HepG2 (cell line): ENCODE data around the gene ACER3. TPM values are rescaled to one million over a fixed set of nuclear protein-coding genes. Genes with fewer than 3 reads are reported as not detected.

Experiments
- ATAC-seq: fragments of 200-7000 bp; cut with Tn5 transposase; 3 replicates; pipeline ENCODE4 v1.9.1; 2020; ENCODE audit warnings: mild to moderate bottlenecking, moderate library complexity
- BruUV-seq: library from RNA; stranded (reverse); fragments of 400-500 nt; replicated peaks from 2 replicates; lab custom pipeline; 2021; lab: Mats Ljungman, UMichigan
- CTCF ChIA-PET: fragments of 300-600 bp; formaldehyde crosslinking; extraction: SDS; loops from one replicate; lab custom pipeline; 2021; ENCODE audit warnings: low total read pairs, inconsistent platforms, low intra/inter-chr PET ratio; lab: Yijun Ruan, JAX
- POLR2A ChIA-PET: fragments of 350-600 bp; sonication (Branson Sonifier 250); formaldehyde crosslinking; loops from one replicate; lab custom pipeline; 2020; ENCODE audit warnings: antibody characterized with exemption, inconsistent platforms; lab: Yijun Ruan, JAX
- DNase-seq: peaks from one replicate; pipeline ENCODE4 v3.0.0-alpha.2; 2015; ENCODE audit warnings: low spot score
- FAIRE-seq: peaks from 3 replicates; lab custom pipeline; 2011; peaks lifted over from hg19 to GRCh38; lab: Jason Lieb, UNC
- H2AFZ ChIP-seq: one replicate; pipeline ENCODE4 v1.6.1; 2011; ENCODE audit warnings: low read length, inconsistent platforms
- H3K27ac ChIP-seq: fragments of 300-600 bp; 3 replicates; pipeline ENCODE4 v1.8.0; 2011; ENCODE audit warnings: mixed run types, mild to moderate bottlenecking, mixed read lengths, low read length, inconsistent platforms; ENCODE audit not compliant: insufficient read depth; ENCODE audit errors: extremely low read length
- H3K27me3 ChIP-seq, 2 experiments: fragments of 200-600 bp in 1 of 2; 2 replicates in 1 of 2; 3 replicates in 1 of 2; pipeline versions ENCODE4 v1.6.0 to v1.8.0; 2011; ENCODE audit warnings: low read length in 2 of 2, mild to moderate bottlenecking in 2 of 2, moderate library complexity in 2 of 2, inconsistent platforms in 1 of 2; ENCODE audit not compliant: insufficient read depth in 2 of 2, control insufficient read depth in 1 of 2
- H3K36me3 ChIP-seq, 2 experiments: fragments of 200-600 bp in 1 of 2; replicated peaks in 1 of 2; 2 replicates in 1 of 2; 3 replicates in 1 of 2; pipeline versions ENCODE4 v1.5.1 to v1.8.0; 2011; ENCODE audit warnings: low read length in 2 of 2, inconsistent platforms in 1 of 2; ENCODE audit not compliant: insufficient read depth in 2 of 2, control insufficient read depth in 1 of 2
- H3K4me1 ChIP-seq: 2 replicates; pipeline ENCODE4 v1.5.1; 2012; ENCODE audit warnings: low read length, inconsistent platforms; ENCODE audit not compliant: insufficient read depth
- H3K4me2 ChIP-seq: 2 replicates; pipeline ENCODE4 v1.6.0; 2011; ENCODE audit warnings: low read depth, low read length, inconsistent platforms
- H3K4me3 ChIP-seq, 3 experiments: fragments of 200-600 bp in 1 of 3; sonication (generic), shearing (Covaris generic) in 1 of 3; replicated peaks in 1 of 3; 2 replicates each; pipeline ENCODE4 v1.5.1; 2011 to 2016; ENCODE audit warnings: low read length in 3 of 3, inconsistent platforms in 2 of 3, low read depth in 2 of 3, mild to moderate bottlenecking in 2 of 3, control low read depth in 1 of 3, mixed read lengths in 1 of 3; ENCODE audit not compliant: insufficient read depth in 1 of 3
- H3K79me2 ChIP-seq: one replicate; pipeline ENCODE4 v1.6.1; 2011; ENCODE audit warnings: low read length, inconsistent platforms; ENCODE audit not compliant: insufficient read depth
- H3K9ac ChIP-seq: 2 replicates; pipeline ENCODE4 v1.6.0; 2011; ENCODE audit warnings: mild to moderate bottlenecking, low read depth, low read length, inconsistent platforms; ENCODE audit not compliant: insufficient read depth
- H3K9me3 ChIP-seq: 2 replicates; pipeline ENCODE4 v1.5.1; 2012; ENCODE audit warnings: mild to moderate bottlenecking, low read length
- H4K20me1 ChIP-seq: 2 replicates; pipeline ENCODE4 v1.6.0; 2011; ENCODE audit warnings: inconsistent platforms, mild to moderate bottlenecking, low read length, moderate library complexity; ENCODE audit not compliant: insufficient read depth
- HMGXB4 ChIP-seq, 2 experiments: sonication (generic) in 1 of 2; formaldehyde crosslinking in 1 of 2; IDR thresholded peaks; 2 replicates each; pipeline versions ENCODE4 v1.4.0 to v1.6.1; 2018 to 2020; ENCODE audit warnings: missing genetic modification reagents in 2 of 2, borderline replicate concordance in 1 of 2, low read depth in 1 of 2, mild to moderate bottlenecking in 1 of 2, missing biosample characterization in 1 of 2
- JUND ChIP-seq: sonication (generic); formaldehyde crosslinking; IDR thresholded peaks from 2 replicates; pipeline ENCODE4 v1.8.0; 2022; ENCODE audit warnings: mild to moderate bottlenecking, missing genetic modification reagents
- SAP130 ChIP-seq: IDR thresholded peaks from 2 replicates; pipeline ENCODE4 v1.6.1; 2016; ENCODE audit warnings: low read depth
- SMAD3 ChIP-seq: sonication (generic); formaldehyde crosslinking; IDR thresholded peaks from 2 replicates; pipeline ENCODE4 v1.4.0; 2020; ENCODE audit warnings: missing genetic modification reagents
- ZC3H13 ChIP-seq: sonication (generic); formaldehyde crosslinking; IDR thresholded peaks from 2 replicates; pipeline ENCODE4 v1.8.1; 2023; ENCODE audit warnings: mild to moderate bottlenecking, missing genetic modification reagents, moderate library complexity
- ZNF24 ChIP-seq: fragments of 450-650 bp; IDR thresholded peaks from 2 replicates; pipeline ENCODE4 v1.6.1; 2017; ENCODE audit warnings: antibody characterized with exemption, mild to moderate bottlenecking
- ZNF275 ChIP-seq: sonication (generic); formaldehyde crosslinking; IDR thresholded peaks from 2 replicates; pipeline ENCODE4 v1.8.0; 2022; ENCODE audit warnings: missing genetic modification reagents, mild to moderate bottlenecking, inconsistent platforms, borderline replicate concordance
- ZNF335 ChIP-seq: sonication (generic); formaldehyde crosslinking; IDR thresholded peaks from 2 replicates; pipeline ENCODE4 v1.4.0; 2020; ENCODE audit warnings: missing genetic modification reagents
- ZNF687 ChIP-seq: sonication (generic); formaldehyde crosslinking; IDR thresholded peaks from 2 replicates; pipeline ENCODE4 v1.5.1; 2020; ENCODE audit warnings: mild to moderate bottlenecking, missing genetic modification reagents, moderate library complexity
- WGBS: methylation state at CpG from one replicate; pipeline ENCODE4 v1.1.6; 2017; ENCODE audit warnings: low lambda C conversion rate; 5-methylcytosine and 5-hydroxymethylcytosine counted together
- in situ Hi-C: cut with HindIII; loops from 2 replicates; pipeline ENCODE4 v1.10.0; 2017; ENCODE audit warnings: low pct_unique_long_range_greater_than_20kb; ENCODE audit not compliant: extremely low pct_ligation_motif_present
- intact Hi-C: fragments of 100-400 bp; cut with micrococcal nuclease; formaldehyde crosslinking; loops from one replicate; pipeline ENCODE4 v1.10.0; 2022; ENCODE audit not compliant: unreplicated experiment
- polyA plus RNA-seq, 8 experiments: library from polyadenylated mRNA; depleted of rRNA in 3 of 8; stranded (reverse) in 7 of 8; unstranded in 1 of 8; fragments of >200 nt; fragmentation: Illumina TruSeq in 4 of 8; extraction: Trizol in 4 of 8; gene quantifications; 2 replicates each; pipeline versions ENCODE4 v1.2.1 to v1.2.3, GENCODE V29; 2011 to 2016; ENCODE audit warnings: low read depth in 4 of 8, missing spikeins in 1 of 8, mixed read lengths in 1 of 8; ENCODE audit not compliant: insufficient read depth in 1 of 8
- total RNA-seq, 5 experiments: library from RNA; depleted of rRNA; stranded (reverse); fragments of >200 nt; fragmentation: Illumina TruSeq; extraction: Trizol; gene quantifications; 2 replicates each; pipeline ENCODE4 v1.2.3, GENCODE V29; 2016; ENCODE audit warnings: low read depth in 1 of 5
- TF ChIP-seq, protein P1 (sequence below): fragments of 450-650 bp; IDR thresholded peaks from 2 replicates; pipeline ENCODE4 v1.6.1; 2016
- TF ChIP-seq, protein P2 (sequence below): sonication (generic); formaldehyde crosslinking; IDR thresholded peaks from 2 replicates; pipeline ENCODE4 v1.4.0; 2020; ENCODE audit warnings: mild to moderate bottlenecking, missing genetic modification reagents

ACER3 gene
- total and polyA plus RNA-seq, 2 of the 13 experiments (the other 11 are each of a cell fraction or from before 2014, with no cell fraction given): 6.0 to 9.8 TPM

GRCh38 chr11:77040401-77040777, 179.7 kb downstream of the ACER3 start (continued):
- no peak for TF ChIP-seq ZNF275
- TF ChIP-seq HMGXB4 (CRISPR knock-in tag; IDR thresholded peaks at IDR 0.05; ENCODE audit: borderline replicate concordance in 1 of 2, low read depth in 1 of 2): no peak
- no peak for TF ChIP-seq SMAD3
- TF ChIP-seq, all 625 proteins: peak for 0

- Histone ChIP-seq H3K9me3 (no peaks in the 10 kb centered on the region), H3K27ac (no peak overlapping the region), H3K27me3 (peaks cover 4 to 67% of the 10 kb centered on the region in 2 experiments), H4K20me1 (no peaks in the 10 kb centered on the region), H2AFZ (no peak overlapping the region), H3K4me2 (no peak overlapping the region), H3K4me1 (peaks cover 30% of the 10 kb centered on the region), H3K4me3 (no peak overlapping the region; a peak in 1 of 6 replicates), H3K9ac (no peak overlapping the region), H3K36me3 (no peaks in the 10 kb centered on the region), H3K79me2 (no peaks in the 10 kb centered on the region)
- POLR2A ChIA-PET: no interaction called here
- CTCF ChIA-PET: no interaction called here
- 59% methylated on average over 9 of the region's 13 CpGs for WGBS
- in situ Hi-C loops (loop anchor here (5.0 to 25.0 kb wide), 2 partner anchors 129 to 309 kb away; no protein-coding TSS in a partner anchor), intact Hi-C loops (loop anchor here (10.0 kb wide), 1 partner anchor 316 kb away; no protein-coding TSS in a partner anchor)
- ATAC-seq (peak; percentile 15; the same call in 1 of the 3 replicates), DNase-seq (no peak), FAIRE-seq (no peak)
- BruUV-seq: no TSS peak
- no peak for TF ChIP-seq ZC3H13 (CRISPR knock-in tag)
- TF ChIP-seq ZNF24: no peak
- no peak for TF ChIP-seq JUND (CRISPR knock-in tag)
- no peak for TF ChIP-seq ZNF335
- TF ChIP-seq ZNF687 (CRISPR knock-in tag): peak; percentile 23
- TF ChIP-seq, protein P1, sequence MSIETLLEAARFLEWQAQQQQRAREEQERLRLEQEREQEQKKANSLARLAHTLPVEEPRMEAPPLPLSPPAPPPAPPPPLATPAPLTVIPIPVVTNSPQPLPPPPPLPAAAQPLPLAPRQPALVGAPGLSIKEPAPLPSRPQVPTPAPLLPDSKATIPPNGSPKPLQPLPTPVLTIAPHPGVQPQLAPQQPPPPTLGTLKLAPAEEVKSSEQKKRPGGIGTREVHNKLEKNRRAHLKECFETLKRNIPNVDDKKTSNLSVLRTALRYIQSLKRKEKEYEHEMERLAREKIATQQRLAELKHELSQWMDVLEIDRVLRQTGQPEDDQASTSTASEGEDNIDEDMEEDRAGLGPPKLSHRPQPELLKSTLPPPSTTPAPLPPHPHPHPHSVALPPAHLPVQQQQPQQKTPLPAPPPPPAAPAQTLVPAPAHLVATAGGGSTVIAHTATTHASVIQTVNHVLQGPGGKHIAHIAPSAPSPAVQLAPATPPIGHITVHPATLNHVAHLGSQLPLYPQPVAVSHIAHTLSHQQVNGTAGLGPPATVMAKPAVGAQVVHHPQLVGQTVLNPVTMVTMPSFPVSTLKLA: 0 out of 2 replicates have a peak, but pooled peaks have one; percentile 5
- TF ChIP-seq, protein P2, sequence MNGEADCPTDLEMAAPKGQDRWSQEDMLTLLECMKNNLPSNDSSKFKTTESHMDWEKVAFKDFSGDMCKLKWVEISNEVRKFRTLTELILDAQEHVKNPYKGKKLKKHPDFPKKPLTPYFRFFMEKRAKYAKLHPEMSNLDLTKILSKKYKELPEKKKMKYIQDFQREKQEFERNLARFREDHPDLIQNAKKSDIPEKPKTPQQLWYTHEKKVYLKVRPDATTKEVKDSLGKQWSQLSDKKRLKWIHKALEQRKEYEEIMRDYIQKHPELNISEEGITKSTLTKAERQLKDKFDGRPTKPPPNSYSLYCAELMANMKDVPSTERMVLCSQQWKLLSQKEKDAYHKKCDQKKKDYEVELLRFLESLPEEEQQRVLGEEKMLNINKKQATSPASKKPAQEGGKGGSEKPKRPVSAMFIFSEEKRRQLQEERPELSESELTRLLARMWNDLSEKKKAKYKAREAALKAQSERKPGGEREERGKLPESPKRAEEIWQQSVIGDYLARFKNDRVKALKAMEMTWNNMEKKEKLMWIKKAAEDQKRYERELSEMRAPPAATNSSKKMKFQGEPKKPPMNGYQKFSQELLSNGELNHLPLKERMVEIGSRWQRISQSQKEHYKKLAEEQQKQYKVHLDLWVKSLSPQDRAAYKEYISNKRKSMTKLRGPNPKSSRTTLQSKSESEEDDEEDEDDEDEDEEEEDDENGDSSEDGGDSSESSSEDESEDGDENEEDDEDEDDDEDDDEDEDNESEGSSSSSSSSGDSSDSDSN (CRISPR knock-in tag): no peak
- peak; percentile 23; the same call in 1 of the 2 replicates for TF ChIP-seq SAP130
Observed at GRCh38 chr11:77040889-77041288, 180.2 kb downstream of the ACER3 start.
